ENCODE data around the gene CAMK1. TPM values are rescaled to one million over a fixed set of nuclear protein-coding genes. Genes with fewer than 3 reads are reported as not detected.
"Not testable (repeated sequence)": the region's sequence is repeated elsewhere in the genome, so short reads cannot be mapped to it uniquely, and the experiment has no call there.

CAMK1 gene
- total RNA-seq, 2 donors from 2014 or later: 16.4 to 40.2 TPM

- Histone ChIP-seq H3K9me3 (no peaks in the 10 kb centered on the region), H3K36me3 (peaks cover 24% of the 10 kb centered on the region), H3K4me1 (no peaks in the 10 kb centered on the region), H3K27ac (no peak overlapping the region), H3K27me3 (no peaks in the 10 kb centered on the region), H3K4me3 (no peak overlapping the region)
- no peak for DNase-seq (ENCODE audit: low spot score)
- no peak for TF ChIP-seq CTCF (IDR thresholded peaks at IDR 0.05)
Observed at GRCh38 chr3:9778143-9779074, 8.7 kb upstream of the CAMK1 start.

GRCh38 chr3:9777694-9778021 lies 7.9 kb upstream of the CAMK1 start:
- TF ChIP-seq CTCF (IDR thresholded peaks at IDR 0.05): no peak
- Histone ChIP-seq H3K27me3 (no peaks in the 10 kb centered on the region), H3K27ac (no peak overlapping the region), H3K9me3 (no peaks in the 10 kb centered on the region), H3K4me3 (no peak overlapping the region), H3K36me3 (peaks cover 21% of the 10 kb centered on the region), H3K4me1 (no peaks in the 10 kb centered on the region)
- DNase-seq (ENCODE audit: low spot score): no peak

- Histone ChIP-seq H3K4me1 (no peaks in the 10 kb centered on the region), H3K36me3 (peaks cover 15% of the 10 kb centered on the region), H3K27me3 (no peaks in the 10 kb centered on the region), H3K9me3 (no peaks in the 10 kb centered on the region), H3K27ac (no peak overlapping the region), H3K4me3 (no peak overlapping the region)
- no peak for DNase-seq (ENCODE audit: low spot score)
- TF ChIP-seq CTCF (IDR thresholded peaks at IDR 0.05): no peak
Observed at GRCh38 chr3:9776896-9777693, 7.3 kb upstream of the CAMK1 start.

- H3K36me3 ChIP-seq; H3K4me3 ChIP-seq; DNase-seq (ENCODE audit: low spot score); H3K27me3 ChIP-seq; H3K9me3 ChIP-seq: not testable (repeated sequence)
- peak overlapping the region in 1 of 2 donors; percentile 84 for H3K27ac ChIP-seq
- H3K4me1 ChIP-seq: peaks cover 0 to 42% of the 10 kb centered on the region in 2 donors
Observed at GRCh38 chr3:9771007-9771406, 1.3 kb upstream of the CAMK1 start.

- Histone ChIP-seq H3K4me3 (peak overlapping the region; percentile 75 to 77), H3K27ac (peak overlapping the region; percentile 84 to 88), H3K27me3 (no peaks in the 10 kb centered on the region), H3K9me3 (no peaks in the 10 kb centered on the region), H3K36me3 (peaks cover 6% of the 10 kb centered on the region), H3K4me1 (peaks cover 0 to 42% of the 10 kb centered on the region in 2 donors)
- no peak for TF ChIP-seq CTCF (IDR thresholded peaks at IDR 0.05)
- DNase-seq (ENCODE audit: low spot score): peak; percentile 91
Observed at GRCh38 chr3:9770276-9770812, 597 bp upstream of the CAMK1 start.

GRCh38 chr3:9769012-9769411 lies 735 bp downstream of the CAMK1 start:
- Histone ChIP-seq H3K4me1 (peaks cover 0 to 42% of the 10 kb centered on the region in 2 donors), H3K9me3 (no peaks in the 10 kb centered on the region), H3K36me3 (peaks cover 6% of the 10 kb centered on the region), H3K27ac (peak overlapping the region; percentile 84 to 88), H3K27me3 (no peaks in the 10 kb centered on the region), H3K4me3 (peak overlapping the region; percentile 75 to 77)
- DNase-seq (ENCODE audit: low spot score): no peak
- TF ChIP-seq CTCF (IDR thresholded peaks at IDR 0.05): no peak

Data from right atrium auricular region (tissue), 2 donors.